ENCODE results near the gene MARCHF9.
A peak's percentile ranks its signal among the peaks of the same experiment; 100 is the strongest.

Gene MARCHF9

GRCh38 chr12:57735952-57736740, 18.8 kb upstream of the MARCHF9 start:
- Mint-ChIP-seq H3K27ac (ENCODE audit: low read depth) (peak overlapping the region; percentile 84), H3K4me1 (peaks cover 49% of the 10 kb centered on the region), H3K9me3 (no peaks in the 10 kb centered on the region), H3K4me3 (peak overlapping the region; percentile 13), H3K27me3 (no peaks in the 10 kb centered on the region), H3K36me3 (ENCODE audit: insufficient read depth) (peaks cover 41% of the 10 kb centered on the region)
- DNase-seq (ENCODE audit: low spot score in 2 of 2) (no peak), ATAC-seq (replicated peaks; ENCODE audit: extremely low read depth, poor library complexity, severe bottlenecking) (no peak)

GRCh38 chr12:57736741-57737466, 18.0 kb upstream of the MARCHF9 start:
- Mint-ChIP-seq H3K27ac (ENCODE audit: low read depth) (peak overlapping the region; percentile 84), H3K27me3 (no peaks in the 10 kb centered on the region), H3K36me3 (ENCODE audit: insufficient read depth) (peaks cover 38% of the 10 kb centered on the region), H3K9me3 (no peaks in the 10 kb centered on the region), H3K4me1 (peaks cover 56% of the 10 kb centered on the region), H3K4me3 (peak overlapping the region; percentile 13)
- DNase-seq (ENCODE audit: low spot score in 2 of 2) (no peak), ATAC-seq (replicated peaks; ENCODE audit: extremely low read depth, poor library complexity, severe bottlenecking) (no peak)

GRCh38 chr12:57737467-57738460, 17.1 kb upstream of the MARCHF9 start:
- ATAC-seq (replicated peaks; ENCODE audit: extremely low read depth, poor library complexity, severe bottlenecking) = no peak
- DNase-seq (ENCODE audit: low spot score in 2 of 2) = no peak
- peaks cover 32% of the 10 kb centered on the region for H3K36me3 Mint-ChIP-seq (ENCODE audit: insufficient read depth)
- peaks cover 59% of the 10 kb centered on the region for H3K4me1 Mint-ChIP-seq
- no peak overlapping the region for H3K27ac Mint-ChIP-seq (ENCODE audit: low read depth)
- H3K27me3 Mint-ChIP-seq = no peaks in the 10 kb centered on the region
- no peak overlapping the region for H3K4me3 Mint-ChIP-seq
- no peaks in the 10 kb centered on the region for H3K9me3 Mint-ChIP-seq

GRCh38 chr12:57738661-57739237, 16.2 kb upstream of the MARCHF9 start, which contains the start of gene AGAP2:
Gene AGAP2 (minus strand): TSS chr12:57738742. CDS start chr12:57738246, 496 bp downstream.
- Mint-ChIP-seq H3K4me3 (peak within 1 kb of the TSS; percentile 83), H3K27ac (ENCODE audit: low read depth) (peak within 1 kb of the TSS; percentile 94), H3K4me1 (peaks cover 55% of the 10 kb centered on the region), H3K9me3 (no peaks in the 10 kb centered on the region), H3K27me3 (no peaks in the 10 kb centered on the region), H3K36me3 (ENCODE audit: insufficient read depth) (peaks cover 29% of the 10 kb centered on the region)
- no peak for ATAC-seq (replicated peaks; ENCODE audit: extremely low read depth, poor library complexity, severe bottlenecking)
- DNase-seq (ENCODE audit: low spot score in 2 of 2) = no peak

- Mint-ChIP-seq H3K27ac (ENCODE audit: low read depth) (peak overlapping the region; percentile 94), H3K4me1 (peaks cover 59% of the 10 kb centered on the region), H3K9me3 (no peaks in the 10 kb centered on the region), H3K36me3 (ENCODE audit: insufficient read depth) (peaks cover 27% of the 10 kb centered on the region), H3K27me3 (no peaks in the 10 kb centered on the region), H3K4me3 (peak overlapping the region; percentile 83)
- no peak for ATAC-seq (replicated peaks; ENCODE audit: extremely low read depth, poor library complexity, severe bottlenecking)
- DNase-seq (ENCODE audit: low spot score in 2 of 2) = no peak
These were observed 15.5 kb upstream of the MARCHF9 start for GRCh38 chr12:57739387-57739786.

GRCh38 chr12:57739914-57740538, 14.9 kb upstream of the MARCHF9 start:
- ATAC-seq (replicated peaks; ENCODE audit: extremely low read depth, poor library complexity, severe bottlenecking) (no peak), DNase-seq (ENCODE audit: low spot score in 2 of 2) (no peak)
- peaks cover 32% of the 10 kb centered on the region for H3K36me3 Mint-ChIP-seq (ENCODE audit: insufficient read depth)
- peaks cover 59% of the 10 kb centered on the region for H3K4me1 Mint-ChIP-seq
- peak overlapping the region; percentile 83 for H3K4me3 Mint-ChIP-seq
- no peaks in the 10 kb centered on the region for H3K9me3 Mint-ChIP-seq
- H3K27me3 Mint-ChIP-seq = no peaks in the 10 kb centered on the region
- peak overlapping the region; percentile 94 for H3K27ac Mint-ChIP-seq (ENCODE audit: low read depth)

GRCh38 chr12:57740656-57741412, 14.1 kb upstream of the MARCHF9 start:
- Mint-ChIP-seq H3K27ac (ENCODE audit: low read depth) (peak overlapping the region; percentile 88), H3K9me3 (no peaks in the 10 kb centered on the region), H3K36me3 (ENCODE audit: insufficient read depth) (peaks cover 33% of the 10 kb centered on the region), H3K4me3 (peak overlapping the region; percentile 83), H3K27me3 (no peaks in the 10 kb centered on the region), H3K4me1 (peaks cover 60% of the 10 kb centered on the region)
- DNase-seq (ENCODE audit: low spot score in 2 of 2) (peak; percentile 60 to 81), ATAC-seq (replicated peaks; ENCODE audit: extremely low read depth, poor library complexity, severe bottlenecking) (peak; percentile 70)

GRCh38 chr12:57741413-57741789, 13.5 kb upstream of the MARCHF9 start:
- no peaks in the 10 kb centered on the region for H3K9me3 Mint-ChIP-seq
- peaks cover 63% of the 10 kb centered on the region for H3K4me1 Mint-ChIP-seq
- H3K27ac Mint-ChIP-seq (ENCODE audit: low read depth) = peak overlapping the region; percentile 88
- peaks cover 32% of the 10 kb centered on the region for H3K36me3 Mint-ChIP-seq (ENCODE audit: insufficient read depth)
- DNase-seq (ENCODE audit: low spot score in 2 of 2) (no peak), ATAC-seq (replicated peaks; ENCODE audit: extremely low read depth, poor library complexity, severe bottlenecking) (no peak)
- peak overlapping the region; percentile 83 for H3K4me3 Mint-ChIP-seq
- no peaks in the 10 kb centered on the region for H3K27me3 Mint-ChIP-seq

- peak; percentile 52 for ATAC-seq (replicated peaks; ENCODE audit: extremely low read depth, poor library complexity, severe bottlenecking)
- H3K27ac Mint-ChIP-seq (ENCODE audit: low read depth) = peak overlapping the region; percentile 88
- H3K4me1 Mint-ChIP-seq = peaks cover 59% of the 10 kb centered on the region
- H3K27me3 Mint-ChIP-seq = no peaks in the 10 kb centered on the region
- peak; percentile 54 to 64 for DNase-seq (ENCODE audit: low spot score in 2 of 2)
- H3K36me3 Mint-ChIP-seq (ENCODE audit: insufficient read depth) = peaks cover 35% of the 10 kb centered on the region
- peak overlapping the region; percentile 83 for H3K4me3 Mint-ChIP-seq
- no peaks in the 10 kb centered on the region for H3K9me3 Mint-ChIP-seq
These were observed 12.8 kb upstream of the MARCHF9 start for GRCh38 chr12:57741844-57742738.

- no peaks in the 10 kb centered on the region for H3K27me3 Mint-ChIP-seq
- peak overlapping the region; percentile 86 for H3K4me3 Mint-ChIP-seq
- H3K27ac Mint-ChIP-seq (ENCODE audit: low read depth) = peak overlapping the region; percentile 91
- no peaks in the 10 kb centered on the region for H3K9me3 Mint-ChIP-seq
- peaks cover 58% of the 10 kb centered on the region for H3K4me1 Mint-ChIP-seq
- no peak for ATAC-seq (replicated peaks; ENCODE audit: extremely low read depth, poor library complexity, severe bottlenecking)
- DNase-seq (ENCODE audit: low spot score in 2 of 2) = no peak
- H3K36me3 Mint-ChIP-seq (ENCODE audit: insufficient read depth) = peaks cover 46% of the 10 kb centered on the region
These were observed 11.1 kb upstream of the MARCHF9 start for GRCh38 chr12:57743769-57744168.
